Neural cell (in vitro differentiated cells): ENCODE measurements around the gene TAF1B.

Source experiments
- CTCF ChIP-seq: fragments of 450-650 bp; IDR thresholded peaks from 2 replicates; pipeline ENCODE4 v1.5.1; 2014; ENCODE audit warnings: antibody characterized with exemption, mild to moderate bottlenecking, moderate library complexity; ENCODE audit not compliant: poor library complexity, severe bottlenecking
- EP300 ChIP-seq: fragments of 450-650 bp; conservative IDR thresholded peaks from 2 replicates; pipeline ENCODE4 v1.6.1; 2014; ENCODE audit warnings: antibody characterized with exemption, mild to moderate bottlenecking, moderate library complexity; ENCODE audit not compliant: poor library complexity, severe bottlenecking
- EZH2 ChIP-seq: fragments of 200-600, 300-800 bp; shearing (Covaris generic), sonication (generic); IDR thresholded peaks from 2 replicates; pipeline ENCODE4 v1.6.1; 2014; ENCODE audit warnings: antibody characterized with exemption, low read length, borderline replicate concordance, mild to moderate bottlenecking; ENCODE audit not compliant: insufficient read depth, poor library complexity, severe bottlenecking
- MXI1 ChIP-seq: fragments of 450-650 bp; conservative IDR thresholded peaks from 2 replicates; pipeline ENCODE4 v1.6.1; 2014; ENCODE audit warnings: antibody characterized with exemption, mild to moderate bottlenecking; ENCODE audit not compliant: poor library complexity, severe bottlenecking
- POLR2AphosphoS5 ChIP-seq: IDR thresholded peaks from 2 replicates; pipeline ENCODE4 v1.6.1; 2012
- RAD21 ChIP-seq: fragments of 450-650 bp; conservative IDR thresholded peaks from 2 replicates; pipeline ENCODE4 v1.6.1; 2014; ENCODE audit warnings: antibody characterized with exemption, mild to moderate bottlenecking, moderate library complexity
- SMC3 ChIP-seq: fragments of 450-650 bp; conservative IDR thresholded peaks from 2 replicates; pipeline ENCODE4 v1.6.1; 2014; ENCODE audit warnings: antibody characterized with exemption, mild to moderate bottlenecking, moderate library complexity; ENCODE audit not compliant: poor library complexity
- TAF1 ChIP-seq: IDR thresholded peaks from 2 replicates; pipeline ENCODE4 v1.6.1; 2012; ENCODE audit warnings: low read depth

DNA sequence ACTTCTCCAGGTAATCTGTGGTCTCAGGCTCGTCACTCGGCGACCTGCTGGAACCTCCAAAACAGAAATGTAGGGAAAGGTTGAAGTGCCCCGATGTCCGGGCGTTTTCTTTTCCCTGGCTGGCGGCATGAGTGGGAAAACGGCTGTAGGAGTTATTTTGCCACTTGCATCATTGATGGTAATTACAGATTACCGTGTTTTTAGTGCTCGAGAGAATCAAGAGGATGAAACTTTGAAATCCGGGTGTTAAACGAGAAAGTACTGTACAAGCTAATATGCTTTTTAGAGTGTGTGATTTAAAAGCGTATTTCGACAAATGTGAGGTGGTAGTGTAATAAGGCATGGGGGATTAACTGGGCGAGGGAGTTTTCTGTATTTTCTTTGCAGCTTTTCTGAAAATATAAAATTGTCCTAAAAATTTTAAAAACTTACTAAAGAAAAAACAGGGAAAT lies 109.0 kb downstream of the TAF1B start:
- TF ChIP-seq EP300: no peak
- no peak for TF ChIP-seq CTCF
- no peak for TF ChIP-seq RAD21
- no peak for TF ChIP-seq EZH2
- TF ChIP-seq TAF1: no peak
- no peak for TF ChIP-seq POLR2AphosphoS5
- TF ChIP-seq MXI1: no peak
- TF ChIP-seq SMC3: no peak
